HG02759 (cell line): ENCODE data around the gene PDE6G.
A peak's percentile ranks its signal among the peaks of the same experiment; 100 is the strongest.

Source experiments
- ATAC-seq: cut with Tn5 transposase; IDR thresholded peaks from one replicate; pipeline ENCODE4 v1.9.1; 2021; ENCODE audit warnings: mild to moderate bottlenecking, moderate library complexity; ENCODE audit not compliant: unreplicated experiment

The PDE6G gene

DNA sequence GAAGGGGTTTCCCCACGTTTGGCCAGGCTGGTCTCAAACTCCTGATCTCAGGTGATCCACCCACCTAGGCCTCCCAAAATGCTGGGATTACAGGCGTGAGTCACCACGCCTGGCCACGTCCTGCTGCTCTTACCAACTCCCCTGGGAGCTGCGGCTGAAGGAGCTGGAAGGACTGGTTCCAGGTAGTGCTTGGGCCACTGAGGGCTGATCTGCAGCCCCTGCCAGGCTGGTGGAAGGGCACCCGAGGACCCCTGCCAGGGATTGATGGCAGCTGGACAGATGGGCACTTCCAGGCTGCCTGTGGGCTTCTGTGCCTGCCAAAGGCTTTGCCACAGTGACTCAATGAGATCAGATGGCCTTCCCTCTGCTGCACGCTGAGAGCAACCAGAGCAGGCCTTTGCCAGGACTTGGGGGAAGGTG, 7.7 kb upstream of the PDE6G start:
- no peak for ATAC-seq

DNA sequence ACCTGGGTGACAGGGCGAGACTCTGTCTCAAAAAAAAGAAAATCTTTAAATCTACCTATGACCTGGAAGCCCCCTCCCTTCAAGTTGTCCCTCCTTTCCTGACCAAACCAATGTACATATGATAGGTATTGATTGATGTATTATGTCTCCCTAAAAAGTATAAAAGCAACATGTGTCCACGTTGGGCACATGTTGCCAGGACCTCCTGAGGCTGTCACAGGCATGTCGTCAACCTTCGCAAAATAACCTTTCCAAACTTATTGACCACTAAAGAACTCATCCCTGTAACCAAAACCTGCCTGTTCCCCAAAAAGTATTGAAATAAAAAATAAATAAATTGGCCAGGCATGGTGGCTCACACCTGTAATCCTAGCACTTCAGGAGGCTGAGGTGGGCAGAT, 5.7 kb upstream of the PDE6G start:
- no peak for ATAC-seq

DNA sequence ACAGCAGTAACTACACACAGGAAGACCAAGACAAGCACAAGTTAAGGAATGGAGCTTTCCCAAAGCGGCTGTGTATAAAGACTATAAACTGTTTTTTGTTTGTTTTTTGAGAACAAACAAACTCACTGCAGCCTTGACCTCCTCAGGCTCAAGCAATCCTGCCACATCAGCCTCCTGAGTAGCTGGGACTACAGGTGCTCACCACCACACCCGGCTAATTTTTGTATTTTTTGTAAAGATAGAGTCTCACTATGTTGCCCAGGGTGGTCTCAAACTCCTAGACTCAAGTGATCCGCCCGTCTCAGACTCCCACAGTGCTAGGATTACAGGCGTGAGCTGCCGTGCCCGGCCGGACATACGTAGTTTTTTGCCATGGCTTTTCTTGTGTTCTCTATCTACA, 4.1 kb upstream of the PDE6G start:
- no peak for ATAC-seq

DNA sequence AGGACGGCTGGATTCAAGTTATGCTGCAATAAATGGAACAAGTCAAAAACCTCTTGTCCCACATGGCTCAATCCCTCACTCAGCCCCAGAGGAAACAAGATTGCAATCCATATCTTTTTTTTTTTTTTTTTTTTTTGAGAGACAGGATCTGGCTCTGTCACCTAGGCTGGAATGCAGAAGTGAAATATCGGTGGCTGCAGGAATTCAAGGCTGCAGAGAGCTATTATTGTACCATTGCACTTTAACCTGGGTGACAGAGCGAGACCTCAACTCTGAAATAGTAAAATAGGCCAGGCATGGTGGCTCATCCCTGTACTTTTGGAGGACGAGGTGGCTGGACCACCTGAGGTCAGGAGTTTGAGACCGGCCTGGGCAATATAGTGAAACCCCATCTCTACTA, 2.7 kb upstream of the PDE6G start:
- no peak for ATAC-seq

DNA sequence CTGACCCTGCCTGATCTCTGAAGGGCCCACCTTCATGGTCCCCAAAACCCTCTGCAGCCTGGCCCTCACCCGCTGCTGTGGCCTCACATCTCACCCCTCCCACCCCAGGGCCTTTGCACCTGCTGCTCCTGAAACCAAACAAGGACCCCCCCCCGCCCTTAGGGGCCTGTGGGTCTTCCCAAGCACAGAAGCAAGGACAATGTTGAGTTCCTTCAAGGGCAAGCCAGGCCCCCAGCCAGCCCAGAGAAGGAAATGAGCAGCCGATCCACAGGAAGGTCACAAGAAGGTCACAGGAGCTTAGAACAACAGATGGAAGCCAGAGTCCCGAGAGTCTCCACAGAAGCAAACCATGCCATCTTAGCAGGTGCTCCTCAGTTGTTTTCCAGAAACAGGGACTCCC, 493 bp upstream of the PDE6G start:
- ATAC-seq, result no peak

GRCh38 chr17:81655378-81656117, 794 bp downstream of the PDE6G start:
- ATAC-seq, result no peak

DNA sequence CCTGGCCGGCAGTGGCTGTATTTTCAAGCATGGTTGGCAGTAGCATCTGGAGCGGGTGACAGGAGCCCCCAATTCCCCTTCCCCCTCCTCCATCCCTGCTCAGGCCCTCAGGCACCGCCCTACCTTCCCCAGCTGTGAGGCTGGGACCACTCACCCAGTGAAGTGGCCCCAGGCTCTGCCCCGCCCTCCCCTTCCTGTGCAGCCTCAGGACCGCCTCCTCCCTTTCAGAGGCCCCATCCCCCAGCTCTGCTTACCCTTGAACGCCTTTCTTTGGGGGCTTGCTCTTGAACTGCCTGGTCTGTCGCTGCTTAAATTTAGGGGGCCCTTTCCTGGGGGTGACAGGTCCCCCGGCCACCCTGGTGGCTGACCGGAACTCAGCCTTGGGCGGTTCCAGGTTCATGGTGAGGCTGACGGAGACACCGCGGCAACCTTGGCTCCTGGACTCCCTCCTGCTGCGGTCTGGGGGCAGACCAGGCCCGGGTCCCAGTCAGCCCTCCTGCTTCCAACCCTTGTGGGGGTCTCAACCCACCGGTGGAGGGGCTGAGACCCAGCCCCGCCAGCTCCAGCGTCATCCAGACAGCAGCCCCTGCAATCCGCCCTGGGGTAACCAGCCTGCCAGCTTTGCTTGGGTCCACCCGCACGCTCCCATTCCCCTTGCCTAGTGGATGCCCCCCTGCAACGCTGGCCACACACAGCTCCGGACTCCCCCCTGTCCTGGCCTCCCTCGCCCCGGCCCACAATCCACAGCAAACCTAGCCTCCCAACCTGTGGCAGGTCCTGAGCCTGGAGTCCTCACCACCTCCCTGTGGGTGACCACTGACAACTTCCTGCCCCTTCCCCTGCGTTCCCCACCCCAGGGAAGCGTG, 3.2 kb downstream of the PDE6G start:
- no peak for ATAC-seq

DNA sequence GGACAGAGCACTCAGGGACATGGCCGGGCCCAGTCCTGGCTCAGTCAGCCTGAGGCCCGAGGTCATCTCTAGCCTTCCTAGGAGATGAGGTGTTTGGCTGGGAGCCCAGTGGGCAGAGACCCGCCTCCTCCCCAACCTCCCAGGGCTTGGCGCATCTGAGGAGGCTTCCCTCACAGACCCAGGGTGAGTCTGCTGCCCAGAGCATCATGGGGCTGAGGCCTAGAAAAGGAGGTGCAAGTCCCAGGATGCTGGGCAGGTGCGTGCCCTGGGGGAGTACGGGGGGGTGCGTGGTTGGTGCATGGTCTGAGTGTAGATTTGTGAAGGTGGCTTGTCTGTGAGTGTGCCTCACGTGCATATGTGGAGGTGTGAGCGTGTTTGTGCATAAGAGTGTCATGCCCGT, 4.7 kb downstream of the PDE6G start:
- ATAC-seq, result no peak

DNA sequence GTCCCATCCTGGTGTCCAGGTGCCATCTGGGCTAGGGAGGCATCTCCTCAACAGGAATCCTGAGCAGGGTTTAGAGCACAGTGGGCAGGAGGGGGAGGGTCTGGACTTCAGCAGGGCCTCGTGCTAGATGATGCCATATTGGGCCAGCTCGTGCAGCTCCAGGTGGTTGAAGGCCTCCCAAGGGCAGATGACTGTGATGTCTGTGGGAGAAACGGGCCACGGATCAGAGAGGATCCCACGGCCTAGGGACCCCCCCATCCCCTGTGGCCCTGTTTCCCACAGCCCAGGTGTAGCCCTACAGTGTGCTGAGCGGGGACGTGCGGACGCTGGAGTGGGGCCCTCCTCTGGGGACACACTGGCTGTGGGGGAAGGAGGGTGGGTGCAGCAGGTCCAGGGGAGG, 5.4 kb downstream of the PDE6G start:
- ATAC-seq, result no peak

- no peak for ATAC-seq
Observed at GRCh38 chr17:81648707-81649085, 7.6 kb downstream of the PDE6G start.

DNA sequence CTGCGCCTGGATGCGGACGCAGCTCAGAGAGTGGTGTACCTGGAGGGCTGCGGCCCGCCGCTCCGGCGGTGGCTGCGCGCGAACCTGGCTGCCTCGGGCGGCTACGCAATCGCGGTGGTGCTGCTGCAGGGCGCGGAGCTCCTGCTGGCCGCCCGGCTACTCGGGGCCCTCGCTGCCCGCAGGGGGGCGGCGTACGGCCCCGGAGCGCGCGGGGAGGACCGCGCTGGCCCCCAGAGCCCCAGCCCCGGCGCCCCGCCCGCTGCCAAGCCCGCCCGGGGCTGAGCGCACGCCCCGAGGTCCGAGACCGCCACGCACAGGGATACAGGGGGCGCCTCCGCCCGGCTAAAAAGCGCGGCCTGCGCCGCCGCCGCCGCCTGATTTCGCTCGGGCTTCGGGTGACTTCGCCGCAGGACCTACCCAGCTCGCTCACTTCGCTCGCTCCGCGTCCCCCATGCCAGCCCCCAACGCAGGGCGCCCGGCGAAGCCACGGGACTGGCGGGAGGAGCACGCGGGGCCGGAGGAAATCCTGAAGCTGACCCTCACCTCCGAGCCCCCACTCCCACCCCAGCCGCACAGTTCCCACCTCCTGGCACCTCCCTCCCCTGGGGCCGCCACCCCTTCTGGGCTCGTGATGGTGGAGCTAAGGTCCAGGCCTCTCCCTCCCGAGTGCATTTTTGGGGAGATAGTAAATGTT, 8.2 kb downstream of the PDE6G start:
- no peak for ATAC-seq

GRCh38 chr17:81647640-81648012, 8.7 kb downstream of the PDE6G start:
- ATAC-seq, result no peak

- no peak for ATAC-seq
Observed at GRCh38 chr17:81646869-81647600, 9.3 kb downstream of the PDE6G start.

DNA sequence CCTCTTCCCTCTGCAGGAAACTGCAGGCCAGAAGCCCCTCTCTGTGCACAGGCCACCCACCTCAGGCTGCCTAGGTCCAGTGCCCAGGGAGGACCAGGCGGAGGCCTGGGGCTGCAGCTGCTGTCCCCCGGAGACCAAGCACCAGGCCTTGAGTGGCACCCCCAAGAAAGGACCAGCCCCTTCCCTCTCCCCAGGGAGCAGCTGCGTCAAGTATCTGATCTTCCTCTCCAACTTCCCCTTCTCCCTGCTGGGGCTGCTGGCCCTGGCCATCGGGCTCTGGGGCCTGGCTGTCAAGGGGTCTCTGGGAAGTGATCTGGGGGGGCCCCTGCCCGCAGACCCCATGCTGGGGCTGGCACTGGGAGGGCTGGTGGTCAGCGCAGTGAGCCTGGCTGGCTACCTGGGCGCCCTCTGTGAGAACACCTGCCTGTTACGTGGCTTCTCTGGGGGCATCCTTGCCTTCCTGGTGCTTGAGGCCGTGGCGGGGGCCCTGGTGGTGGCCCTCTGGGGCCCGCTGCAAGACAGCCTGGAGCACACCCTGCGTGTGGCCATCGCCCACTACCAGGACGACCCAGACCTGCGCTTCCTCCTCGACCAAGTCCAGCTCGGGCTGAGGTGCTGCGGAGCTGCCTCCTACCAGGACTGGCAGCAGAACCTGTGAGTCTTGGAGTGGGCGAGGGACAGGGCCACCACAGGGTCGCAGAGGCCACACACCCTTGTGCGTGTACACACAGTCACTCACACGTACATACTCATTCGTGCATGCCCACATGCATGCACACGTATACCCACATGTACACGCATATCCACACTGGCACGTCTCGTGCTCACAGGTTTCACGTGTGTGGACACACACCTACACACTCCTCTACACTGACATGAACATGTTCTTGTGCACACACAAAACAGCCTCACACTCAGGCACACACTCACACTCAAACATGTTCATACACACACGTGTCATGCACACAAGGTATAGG, 11.1 kb downstream of the PDE6G start:
- ATAC-seq, result no peak

DNA sequence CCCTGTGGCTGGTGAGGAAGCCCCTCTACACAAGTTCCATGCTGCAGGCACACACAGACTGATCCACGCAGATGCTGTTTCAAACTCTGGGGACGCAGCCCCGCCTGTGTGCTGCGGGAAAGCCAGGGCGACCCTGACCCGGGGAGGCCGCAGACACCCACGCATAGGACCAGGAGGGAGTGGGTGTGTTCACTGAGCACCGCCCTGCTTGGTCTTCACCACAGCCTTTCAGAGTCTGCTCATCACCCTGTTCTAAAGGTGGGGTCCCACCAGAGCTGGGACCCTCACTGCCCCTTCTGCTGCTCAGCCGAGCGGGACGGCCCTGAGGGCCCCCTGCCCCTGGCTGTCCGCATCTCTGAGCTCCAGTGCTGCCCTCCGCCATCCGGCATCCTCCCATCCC, 11.8 kb downstream of the PDE6G start:
- ATAC-seq, result no peak

GRCh38 chr17:81641825-81642489, 14.4 kb downstream of the PDE6G start:
- ATAC-seq, result no peak

DNA sequence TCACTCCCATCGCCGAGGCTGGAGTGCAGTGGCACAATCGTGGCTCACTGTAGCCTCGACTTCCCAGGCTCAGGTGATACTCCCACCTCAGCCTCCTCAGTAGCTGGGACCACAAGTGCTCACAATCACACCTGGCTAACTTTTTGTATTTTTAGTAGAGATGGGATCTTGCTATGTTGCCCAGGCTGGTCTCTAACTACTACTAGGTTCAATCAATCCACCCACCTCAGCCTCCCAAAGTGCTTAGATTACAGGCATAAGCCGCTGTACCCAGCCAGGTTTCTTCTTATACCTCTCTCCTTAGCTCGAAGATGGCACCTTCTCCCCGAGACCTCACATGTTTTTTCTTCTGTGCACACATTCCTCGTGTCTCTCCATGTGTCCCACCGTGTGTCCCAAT, 16.3 kb downstream of the PDE6G start:
- no peak for ATAC-seq

DNA sequence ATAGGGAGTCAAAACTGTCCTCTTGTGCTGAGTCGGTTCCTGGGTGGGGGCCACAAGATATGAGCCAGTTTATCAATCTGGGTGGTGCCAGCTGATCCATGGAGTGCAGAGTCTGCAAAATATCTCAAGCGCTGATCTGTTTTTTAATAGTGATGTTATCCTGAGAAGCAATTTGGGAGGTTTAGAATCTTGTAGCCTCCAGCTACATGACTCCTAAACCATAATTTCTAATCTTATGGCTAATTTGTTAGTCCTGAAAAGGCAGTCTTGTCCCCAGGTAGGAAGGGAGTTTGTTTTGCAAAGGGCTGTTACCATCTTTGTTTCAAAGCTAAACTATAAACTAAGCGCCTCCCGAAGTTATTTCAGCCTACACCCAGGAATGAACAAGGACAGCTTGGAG, 17.7 kb downstream of the PDE6G start:
- no peak for ATAC-seq

- ATAC-seq, result peak; percentile 83
Observed at GRCh38 chr17:81636505-81637288, 19.6 kb downstream of the PDE6G start, which contains the start of the genes NPLOC4 and TSPAN10. TSS of gene NPLOC4 (minus strand) at chr17:81637112. CDS start at chr17:81636930, 182 bp downstream. TSS of gene TSPAN10 (plus strand) at chr17:81637196. CDS start at chr17:81642413, 5,217 bp downstream.
